Astrocyte of the cerebellum (primary cell): Measurements from ENCODE around the gene UCN.

Source experiments
- DNase-seq: peaks from one replicate; pipeline ENCODE4 v3.0.0-alpha.2; 2011; ENCODE audit warnings: low read depth
- H3K4me3 ChIP-seq: 2 replicates; pipeline ENCODE4 v1.5.1; 2011; ENCODE audit warnings: mild to moderate bottlenecking, low read depth, low read length, moderate library complexity
- in situ Hi-C: cut with HindIII; loops from 2 replicates; pipeline ENCODE4 v1.10.0; 2017; ENCODE audit warnings: low sequenced_read_pairs
- TF ChIP-seq, protein P1 (sequence below): IDR thresholded peaks from 2 replicates; pipeline ENCODE4 v1.5.1; 2012; ENCODE audit warnings: low read length, low read depth, moderate library complexity, mild to moderate bottlenecking; ENCODE audit errors: missing control alignments

Gene UCN

GRCh38 chr2:27315122-27315521 is 6.9 kb upstream of the UCN start:
- no peak overlapping the region for H3K4me3 ChIP-seq
- in situ Hi-C loops: no loop called here
- no peak for DNase-seq
- TF ChIP-seq, protein P1, sequence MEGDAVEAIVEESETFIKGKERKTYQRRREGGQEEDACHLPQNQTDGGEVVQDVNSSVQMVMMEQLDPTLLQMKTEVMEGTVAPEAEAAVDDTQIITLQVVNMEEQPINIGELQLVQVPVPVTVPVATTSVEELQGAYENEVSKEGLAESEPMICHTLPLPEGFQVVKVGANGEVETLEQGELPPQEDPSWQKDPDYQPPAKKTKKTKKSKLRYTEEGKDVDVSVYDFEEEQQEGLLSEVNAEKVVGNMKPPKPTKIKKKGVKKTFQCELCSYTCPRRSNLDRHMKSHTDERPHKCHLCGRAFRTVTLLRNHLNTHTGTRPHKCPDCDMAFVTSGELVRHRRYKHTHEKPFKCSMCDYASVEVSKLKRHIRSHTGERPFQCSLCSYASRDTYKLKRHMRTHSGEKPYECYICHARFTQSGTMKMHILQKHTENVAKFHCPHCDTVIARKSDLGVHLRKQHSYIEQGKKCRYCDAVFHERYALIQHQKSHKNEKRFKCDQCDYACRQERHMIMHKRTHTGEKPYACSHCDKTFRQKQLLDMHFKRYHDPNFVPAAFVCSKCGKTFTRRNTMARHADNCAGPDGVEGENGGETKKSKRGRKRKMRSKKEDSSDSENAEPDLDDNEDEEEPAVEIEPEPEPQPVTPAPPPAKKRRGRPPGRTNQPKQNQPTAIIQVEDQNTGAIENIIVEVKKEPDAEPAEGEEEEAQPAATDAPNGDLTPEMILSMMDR: no peak

DNA sequence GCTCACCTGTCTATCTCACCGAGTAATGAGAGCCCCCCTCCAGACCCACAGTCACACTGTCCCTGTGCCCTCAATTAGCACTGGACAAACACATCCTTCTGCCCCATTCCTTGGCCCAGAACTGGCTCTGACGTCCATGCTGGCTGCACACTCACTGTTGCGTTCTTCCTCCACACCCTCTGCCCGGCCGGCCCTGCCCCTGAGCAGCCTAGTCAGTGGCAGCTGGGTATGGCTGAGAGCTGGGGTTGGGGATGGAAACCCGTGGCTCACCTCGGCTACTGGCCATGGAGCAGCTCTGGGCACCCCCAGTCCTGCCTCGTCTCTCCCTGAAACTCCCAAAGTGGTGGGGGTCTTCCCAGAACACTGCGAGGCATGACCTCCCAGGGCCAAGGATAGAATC is 6.5 kb upstream of the UCN start:
- TF ChIP-seq, protein P1: no peak
- in situ Hi-C loops: no loop called here
- no peak for DNase-seq
- H3K4me3 ChIP-seq: no peak overlapping the region

- TF ChIP-seq, protein P1: no peak
- H3K4me3 ChIP-seq: no peak overlapping the region
- in situ Hi-C loops: no loop called here
- DNase-seq: no peak
Measured at GRCh38 chr2:27313882-27314645, 5.8 kb upstream of the UCN start.

- in situ Hi-C loops: no loop called here
Measured at GRCh38 chr2:27312152-27312551, 3.9 kb upstream of the UCN start.

DNA sequence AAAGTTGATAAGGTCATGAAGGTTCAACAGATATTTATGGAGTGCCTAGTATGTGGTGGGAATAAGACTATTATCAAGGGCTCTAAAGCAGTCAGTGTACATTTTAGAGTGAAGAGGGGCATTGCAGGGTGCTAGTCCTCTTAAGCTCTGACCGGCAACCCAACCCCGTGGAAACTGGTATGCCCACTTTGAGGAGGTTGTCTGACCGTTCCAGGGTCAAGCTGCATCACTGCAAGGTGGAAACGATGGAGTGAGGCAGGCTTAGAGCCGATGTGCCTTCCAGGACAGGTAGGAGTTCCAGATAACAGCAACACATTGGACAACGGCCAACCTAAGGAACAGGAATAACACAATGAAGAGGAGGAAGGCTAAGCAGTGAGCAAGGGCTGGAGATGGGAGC is 1.4 kb upstream of the UCN start:
- TF ChIP-seq, protein P1: no peak
- in situ Hi-C loops: no loop called here
- H3K4me3 ChIP-seq: no peak overlapping the region
- no peak for DNase-seq

More at GRCh38 chr2:27312152-27312551, 3.9 kb upstream of the UCN start:
- DNase-seq: no peak
- TF ChIP-seq, protein P1: no peak
- no peak overlapping the region for H3K4me3 ChIP-seq

- no peak for DNase-seq
- TF ChIP-seq, protein P1: no peak
- in situ Hi-C loops: no loop called here
- no peak overlapping the region for H3K4me3 ChIP-seq
Measured at GRCh38 chr2:27307545-27308358, 493 bp downstream of the UCN start.
